Smooth muscle cell (in vitro differentiated cells): ENCODE data around the gene CLASP2. TPM values are rescaled to one million over a fixed set of nuclear protein-coding genes. Genes with fewer than 3 reads are reported as not detected.

Experiments used
- DNase-seq: peaks from one replicate; lab custom pipeline; 2025; ENCODE audit not compliant: unreplicated experiment; lab: John Stamatoyannopoulos, UW
- H2AFZ ChIP-seq: fragments of 200-600 bp; sonication (generic); 2 replicates; pipeline ENCODE4 v1.6.0; 2016; ENCODE audit warnings: antibody characterized with exemption, low read depth, mild to moderate bottlenecking
- H3F3A ChIP-seq: fragments of 200-600 bp; sonication (generic); 2 replicates; pipeline ENCODE4 v1.6.0; 2017; ENCODE audit warnings: antibody characterized with exemption, low read depth
- H3K27ac ChIP-seq: fragments of 200-600 bp; sonication (generic); 2 replicates; pipeline ENCODE4 v1.5.1; 2016; ENCODE audit warnings: low read depth, mild to moderate bottlenecking
- H3K27me3 ChIP-seq: fragments of 200-600 bp; sonication (generic); 2 replicates; pipeline ENCODE4 v1.6.1; 2016; ENCODE audit warnings: low read depth, mild to moderate bottlenecking
- H3K36me3 ChIP-seq: fragments of 200-600 bp; sonication (generic); 2 replicates; pipeline ENCODE4 v1.5.1; 2016; ENCODE audit warnings: low read depth
- H3K4me1 ChIP-seq: fragments of 200-600 bp; sonication (generic); 2 replicates; pipeline ENCODE4 v1.5.1; 2016; ENCODE audit warnings: low read depth
- H3K4me2 ChIP-seq: fragments of 200-600 bp; sonication (generic); 2 replicates; pipeline ENCODE4 v1.6.0; 2016; ENCODE audit warnings: mild to moderate bottlenecking
- H3K4me3 ChIP-seq: fragments of 200-600 bp; sonication (generic); 2 replicates; pipeline ENCODE4 v1.5.1; 2016; ENCODE audit warnings: mild to moderate bottlenecking
- H3K79me2 ChIP-seq: fragments of 200-600 bp; sonication (generic); 2 replicates; pipeline ENCODE4 v1.6.0; 2016; ENCODE audit warnings: low read depth, mild to moderate bottlenecking
- H3K9ac ChIP-seq: fragments of 200-600 bp; sonication (generic); 2 replicates; pipeline ENCODE4 v1.6.0; 2016; ENCODE audit warnings: low read depth
- H3K9me3 ChIP-seq: fragments of 200-600 bp; sonication (generic); replicated peaks from 2 replicates; pipeline ENCODE4 v1.5.1; 2016; ENCODE audit warnings: low read depth
- H4K20me1 ChIP-seq: fragments of 200-600 bp; sonication (generic); 2 replicates; pipeline ENCODE4 v1.6.0; 2016; ENCODE audit warnings: low read depth
- WGBS: methylation state at CpG from one replicate; pipeline ENCODE4 v1.1.7; 2016; ENCODE audit warnings: low lambda C conversion rate; 5-methylcytosine and 5-hydroxymethylcytosine counted together
- polyA plus RNA-seq: library from polyadenylated mRNA; unstranded; fragments of >200 nt; fragmentation: Nextera tagmentation; extraction: Ambion mirVana; gene quantifications from 2 replicates; pipeline ENCODE4 v1.2.1, GENCODE V29; 2016
- total RNA-seq: library from RNA; depleted of rRNA; stranded (reverse); fragments of >200 nt; gene quantifications from 2 replicates; pipeline ENCODE4 v1.2.3, GENCODE V29; 2014
- TF ChIP-seq, protein P1 (sequence below): fragments of 200-600 bp; sonication (generic); IDR thresholded peaks from 2 replicates; pipeline ENCODE4 v1.5.1; 2017; ENCODE audit warnings: borderline replicate concordance, mild to moderate bottlenecking, antibody characterized with exemption; ENCODE audit not compliant: insufficient read depth, poor library complexity, severe bottlenecking

CLASP2 gene
- total and polyA plus RNA-seq, 2 experiments from 2014 or later = 17.9 to 61.4 TPM

DNA sequence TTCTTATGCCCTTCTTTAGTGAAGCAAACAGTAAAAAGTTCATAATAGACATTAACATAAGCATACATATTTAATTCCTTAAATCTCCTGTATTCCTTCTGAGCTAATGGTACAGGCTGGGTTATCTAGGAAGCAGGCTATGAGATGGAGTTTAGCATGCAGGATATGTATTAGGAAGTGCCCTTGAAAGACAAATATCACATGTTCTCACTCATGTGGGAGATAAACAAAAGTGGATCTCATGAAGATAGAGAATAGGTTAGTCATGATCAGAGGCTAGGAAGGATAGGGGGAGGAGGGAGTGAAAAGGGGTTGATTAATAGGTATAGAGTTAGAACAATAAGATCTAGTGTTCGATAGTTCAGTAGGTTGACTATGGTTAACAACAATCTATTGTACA is 105.4 kb downstream of the CLASP2 start:
- WGBS = 96% methylated on average over 1 of the region's 1 CpG
- H2AFZ ChIP-seq = no peak overlapping the region
- H3K9me3 ChIP-seq = no peaks in the 10 kb centered on the region
- H3F3A ChIP-seq = no peaks in the 10 kb centered on the region
- H3K27me3 ChIP-seq = no peaks in the 10 kb centered on the region
- no peaks in the 10 kb centered on the region for H4K20me1 ChIP-seq
- no peaks in the 10 kb centered on the region for H3K36me3 ChIP-seq
- H3K27ac ChIP-seq = no peak overlapping the region
- no peaks in the 10 kb centered on the region for H3K4me1 ChIP-seq
- no peak overlapping the region for H3K9ac ChIP-seq
- H3K79me2 ChIP-seq = no peaks in the 10 kb centered on the region
- TF ChIP-seq, protein P1, sequence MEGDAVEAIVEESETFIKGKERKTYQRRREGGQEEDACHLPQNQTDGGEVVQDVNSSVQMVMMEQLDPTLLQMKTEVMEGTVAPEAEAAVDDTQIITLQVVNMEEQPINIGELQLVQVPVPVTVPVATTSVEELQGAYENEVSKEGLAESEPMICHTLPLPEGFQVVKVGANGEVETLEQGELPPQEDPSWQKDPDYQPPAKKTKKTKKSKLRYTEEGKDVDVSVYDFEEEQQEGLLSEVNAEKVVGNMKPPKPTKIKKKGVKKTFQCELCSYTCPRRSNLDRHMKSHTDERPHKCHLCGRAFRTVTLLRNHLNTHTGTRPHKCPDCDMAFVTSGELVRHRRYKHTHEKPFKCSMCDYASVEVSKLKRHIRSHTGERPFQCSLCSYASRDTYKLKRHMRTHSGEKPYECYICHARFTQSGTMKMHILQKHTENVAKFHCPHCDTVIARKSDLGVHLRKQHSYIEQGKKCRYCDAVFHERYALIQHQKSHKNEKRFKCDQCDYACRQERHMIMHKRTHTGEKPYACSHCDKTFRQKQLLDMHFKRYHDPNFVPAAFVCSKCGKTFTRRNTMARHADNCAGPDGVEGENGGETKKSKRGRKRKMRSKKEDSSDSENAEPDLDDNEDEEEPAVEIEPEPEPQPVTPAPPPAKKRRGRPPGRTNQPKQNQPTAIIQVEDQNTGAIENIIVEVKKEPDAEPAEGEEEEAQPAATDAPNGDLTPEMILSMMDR = no peak
- H3K4me2 ChIP-seq = no peak overlapping the region
- no peak overlapping the region for H3K4me3 ChIP-seq
- no peak for DNase-seq

DNA sequence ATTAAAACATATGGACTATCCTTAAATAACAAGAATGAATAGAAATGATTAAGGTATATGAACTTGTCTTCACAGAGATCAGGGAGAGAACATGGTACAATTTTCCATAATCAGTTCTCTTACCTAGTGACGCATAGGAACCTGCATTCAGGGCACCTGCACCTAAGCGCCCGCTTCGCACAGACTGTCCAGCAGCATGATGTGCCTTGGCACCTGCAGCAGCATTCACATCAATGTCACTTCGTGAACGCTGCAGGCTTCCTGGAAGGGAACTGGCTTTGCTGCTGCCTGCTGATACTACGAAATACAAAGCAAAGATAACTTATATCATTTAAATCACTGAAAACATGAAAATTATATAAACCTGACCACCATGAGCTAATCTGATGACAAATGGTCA is 115.2 kb downstream of the CLASP2 start:
- Histone ChIP-seq H4K20me1 (no peaks in the 10 kb centered on the region), H3K79me2 (no peaks in the 10 kb centered on the region), H3K36me3 (peaks cover 17% of the 10 kb centered on the region), H3K27ac (no peak overlapping the region), H3K27me3 (no peaks in the 10 kb centered on the region), H3K4me3 (no peak overlapping the region), H2AFZ (no peak overlapping the region), H3K9me3 (no peaks in the 10 kb centered on the region), H3K4me2 (no peak overlapping the region), H3K4me1 (no peaks in the 10 kb centered on the region), H3F3A (no peaks in the 10 kb centered on the region), H3K9ac (no peak overlapping the region)
- DNase-seq = no peak
- TF ChIP-seq, protein P1 = no peak
- WGBS = 98% methylated on average over 7 of the region's 7 CpGs

DNA sequence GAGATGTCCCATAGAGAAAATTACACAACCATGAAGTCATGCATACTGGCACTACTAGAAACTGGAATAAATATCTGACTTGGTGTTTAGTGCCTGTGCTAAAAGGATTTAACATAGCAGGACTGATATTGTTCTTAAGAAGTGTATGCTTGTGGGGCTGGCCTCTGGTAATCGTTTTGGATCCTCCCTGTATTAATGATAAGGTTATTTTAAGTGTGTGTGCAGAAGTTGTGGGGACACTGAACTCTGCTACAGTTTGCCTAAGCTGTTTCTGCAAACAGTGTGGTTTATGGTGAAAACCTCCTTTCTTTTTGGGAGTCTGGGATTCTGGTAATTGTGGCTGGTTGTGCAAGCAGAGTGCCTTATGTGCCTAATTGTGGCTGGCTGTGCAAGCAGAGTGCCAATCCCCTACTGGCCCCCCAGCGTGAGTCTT is 120.8 kb downstream of the CLASP2 start:
- DNase-seq = no peak
- Histone ChIP-seq H3K9ac (no peak overlapping the region), H3K79me2 (no peaks in the 10 kb centered on the region), H3K4me2 (no peak overlapping the region), H3K9me3 (no peaks in the 10 kb centered on the region), H3F3A (no peaks in the 10 kb centered on the region), H3K27ac (no peak overlapping the region), H2AFZ (no peak overlapping the region), H3K27me3 (no peaks in the 10 kb centered on the region), H3K4me3 (no peak overlapping the region), H3K36me3 (no peaks in the 10 kb centered on the region), H3K4me1 (no peaks in the 10 kb centered on the region), H4K20me1 (no peaks in the 10 kb centered on the region)
- 54% methylated on average over 2 of the region's 2 CpGs for WGBS
- TF ChIP-seq, protein P1 = no peak

DNA sequence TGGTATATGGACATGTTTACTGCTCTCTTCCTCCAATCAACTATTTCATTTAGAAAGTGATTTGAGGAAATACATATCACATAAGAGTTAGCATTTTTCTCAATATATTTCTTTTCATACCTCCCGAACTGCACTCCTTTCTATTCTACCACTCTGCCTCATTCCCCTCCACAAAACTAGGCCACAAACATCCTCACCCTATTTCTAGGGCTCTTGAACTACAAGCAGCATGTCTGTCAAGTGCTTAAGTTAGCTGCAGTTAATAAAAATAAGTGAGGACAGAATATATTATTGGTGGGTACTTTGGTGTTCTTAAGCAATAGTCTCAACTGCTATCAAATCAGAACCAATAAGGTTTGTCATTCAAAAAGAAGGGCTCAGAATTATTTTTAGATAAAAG is 125.1 kb downstream of the CLASP2 start:
- no peaks in the 10 kb centered on the region for H3F3A ChIP-seq
- no peaks in the 10 kb centered on the region for H3K4me1 ChIP-seq
- no peak overlapping the region for H3K4me3 ChIP-seq
- no peaks in the 10 kb centered on the region for H3K79me2 ChIP-seq
- H3K9ac ChIP-seq = no peak overlapping the region
- H3K27me3 ChIP-seq = no peaks in the 10 kb centered on the region
- H4K20me1 ChIP-seq = no peaks in the 10 kb centered on the region
- H3K27ac ChIP-seq = no peak overlapping the region
- DNase-seq = no peak
- no peak overlapping the region for H2AFZ ChIP-seq
- WGBS = 100% methylated on average over 1 of the region's 1 CpG
- no peak overlapping the region for H3K4me2 ChIP-seq
- TF ChIP-seq, protein P1 = no peak
- H3K9me3 ChIP-seq = no peaks in the 10 kb centered on the region
- no peaks in the 10 kb centered on the region for H3K36me3 ChIP-seq
